Astrocyte (in vitro differentiated cells and primary cell): ENCODE data around the gene PTPRD. TPM values are rescaled to one million over a fixed set of nuclear protein-coding genes. Genes with fewer than 3 reads are reported as not detected.

Experiments
- DNase-seq: peaks from one replicate; pipeline ENCODE4 v3.0.0-alpha.2; 2010; ENCODE audit warnings: low read depth
- FAIRE-seq: peaks from 2 replicates; lab custom pipeline; 2011; peaks lifted over from hg19 to GRCh38; lab: Jason Lieb, UNC
- H2AFZ ChIP-seq: 2 replicates; pipeline ENCODE4 v1.6.0; 2012; ENCODE audit warnings: low read depth, low read length, inconsistent platforms
- H3K27ac ChIP-seq: 2 replicates; pipeline ENCODE4 v1.5.1; 2011; ENCODE audit warnings: low read depth, low read length, inconsistent platforms
- H3K27me3 ChIP-seq: 2 replicates; pipeline ENCODE4 v1.6.0; 2011; ENCODE audit warnings: low read length, inconsistent platforms; ENCODE audit not compliant: insufficient read depth
- H3K36me3 ChIP-seq: 2 replicates; pipeline ENCODE4 v1.5.1; 2011; ENCODE audit warnings: low read length, inconsistent platforms; ENCODE audit not compliant: insufficient read depth
- H3K4me1 ChIP-seq: 2 replicates; pipeline ENCODE4 v1.5.1; 2011; ENCODE audit warnings: low read length, inconsistent platforms; ENCODE audit not compliant: insufficient read depth
- H3K4me2 ChIP-seq: 2 replicates; pipeline ENCODE4 v1.6.0; 2012; ENCODE audit warnings: low read length, inconsistent platforms
- H3K4me3 ChIP-seq: 2 replicates; pipeline ENCODE4 v1.5.1; 2011; ENCODE audit warnings: low read depth, mild to moderate bottlenecking, low read length, inconsistent platforms; ENCODE audit not compliant: insufficient read depth
- H3K79me2 ChIP-seq: 2 replicates; pipeline ENCODE4 v1.6.0; 2012; ENCODE audit warnings: mild to moderate bottlenecking, low read length, inconsistent platforms; ENCODE audit not compliant: insufficient read depth
- H3K9ac ChIP-seq: 2 replicates; pipeline ENCODE4 v1.6.0; 2012; ENCODE audit warnings: mild to moderate bottlenecking, low read length, inconsistent platforms
- H3K9me3 ChIP-seq: 2 replicates; pipeline ENCODE4 v1.5.1; 2012; ENCODE audit warnings: low read depth, mild to moderate bottlenecking, low read length, inconsistent platforms; ENCODE audit not compliant: insufficient read depth
- H4K20me1 ChIP-seq: 2 replicates; pipeline ENCODE4 v1.6.0; 2012; ENCODE audit warnings: low read length, inconsistent platforms; ENCODE audit not compliant: insufficient read depth
- H3K27ac Mint-ChIP-seq: one replicate; pipeline ENCODE4 v1.8.0; 2021; ENCODE audit warnings: mild to moderate bottlenecking, mixed read lengths; ENCODE audit not compliant: unreplicated experiment
- H3K27me3 Mint-ChIP-seq: one replicate; pipeline ENCODE4 v1.8.0; 2021; ENCODE audit warnings: low read depth, mixed read lengths; ENCODE audit not compliant: unreplicated experiment
- H3K36me3 Mint-ChIP-seq: one replicate; pipeline ENCODE4 v1.8.0; 2021; ENCODE audit warnings: low read depth, mixed read lengths; ENCODE audit not compliant: unreplicated experiment
- H3K4me1 Mint-ChIP-seq: one replicate; pipeline ENCODE4 v1.8.0; 2021; ENCODE audit warnings: low read depth, mixed read lengths; ENCODE audit not compliant: unreplicated experiment
- H3K4me3 Mint-ChIP-seq: one replicate; pipeline ENCODE4 v1.8.0; 2021; ENCODE audit warnings: mild to moderate bottlenecking, moderate library complexity, mixed read lengths; ENCODE audit not compliant: unreplicated experiment
- H3K9me3 Mint-ChIP-seq: one replicate; pipeline ENCODE4 v1.8.0; 2021; ENCODE audit warnings: mild to moderate bottlenecking, mixed read lengths; ENCODE audit not compliant: unreplicated experiment
- EZH2 ChIP-seq: IDR thresholded peaks from 2 replicates; pipeline ENCODE4 v1.6.1; 2012; ENCODE audit warnings: mild to moderate bottlenecking, low read length, inconsistent platforms; ENCODE audit not compliant: insufficient read depth
- total RNA-seq: library from RNA; stranded (reverse); gene quantifications from 2 replicates; pipeline ENCODE4 v1.2.1, GENCODE V29; 2021
- TF ChIP-seq, protein P1 (sequence below): IDR thresholded peaks from 2 replicates; pipeline ENCODE4 v1.5.1; 2011; ENCODE audit warnings: low read depth, mild to moderate bottlenecking, inconsistent platforms, low read length, moderate library complexity; ENCODE audit not compliant: insufficient read depth

Gene PTPRD
- total RNA-seq, 1 donor from 2014 or later, result 88.1 TPM

DNA sequence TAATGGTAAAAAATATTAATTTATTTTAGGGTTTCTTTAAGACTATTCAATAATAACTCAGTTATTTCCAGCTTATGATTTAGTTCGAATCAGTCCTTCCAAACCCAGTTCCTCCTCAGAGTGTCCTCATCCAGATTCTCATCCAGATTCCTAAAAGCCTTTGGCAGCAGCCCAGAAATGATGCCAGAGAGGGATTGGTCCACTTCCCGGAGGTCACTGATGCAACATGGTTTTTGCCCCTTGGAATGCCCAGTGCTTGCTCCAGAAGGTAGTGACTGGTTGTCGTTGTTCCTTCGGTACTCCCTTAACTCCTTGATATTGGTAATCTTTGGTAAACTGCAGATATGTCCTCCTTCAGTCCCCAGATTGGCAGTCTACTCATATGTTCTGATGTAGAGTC, 2320.1 kb downstream of the PTPRD start:
- H4K20me1 ChIP-seq, result no peaks in the 10 kb centered on the region
- no peaks in the 10 kb centered on the region for H3K36me3 ChIP-seq
- H3K27ac Mint-ChIP-seq, result no peak overlapping the region
- H3K4me2 ChIP-seq, result no peak overlapping the region
- TF ChIP-seq, protein P1, sequence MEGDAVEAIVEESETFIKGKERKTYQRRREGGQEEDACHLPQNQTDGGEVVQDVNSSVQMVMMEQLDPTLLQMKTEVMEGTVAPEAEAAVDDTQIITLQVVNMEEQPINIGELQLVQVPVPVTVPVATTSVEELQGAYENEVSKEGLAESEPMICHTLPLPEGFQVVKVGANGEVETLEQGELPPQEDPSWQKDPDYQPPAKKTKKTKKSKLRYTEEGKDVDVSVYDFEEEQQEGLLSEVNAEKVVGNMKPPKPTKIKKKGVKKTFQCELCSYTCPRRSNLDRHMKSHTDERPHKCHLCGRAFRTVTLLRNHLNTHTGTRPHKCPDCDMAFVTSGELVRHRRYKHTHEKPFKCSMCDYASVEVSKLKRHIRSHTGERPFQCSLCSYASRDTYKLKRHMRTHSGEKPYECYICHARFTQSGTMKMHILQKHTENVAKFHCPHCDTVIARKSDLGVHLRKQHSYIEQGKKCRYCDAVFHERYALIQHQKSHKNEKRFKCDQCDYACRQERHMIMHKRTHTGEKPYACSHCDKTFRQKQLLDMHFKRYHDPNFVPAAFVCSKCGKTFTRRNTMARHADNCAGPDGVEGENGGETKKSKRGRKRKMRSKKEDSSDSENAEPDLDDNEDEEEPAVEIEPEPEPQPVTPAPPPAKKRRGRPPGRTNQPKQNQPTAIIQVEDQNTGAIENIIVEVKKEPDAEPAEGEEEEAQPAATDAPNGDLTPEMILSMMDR, result no peak
- no peak for TF ChIP-seq EZH2
- H3K27ac ChIP-seq, result no peak overlapping the region
- H3K27me3 Mint-ChIP-seq, result no peaks in the 10 kb centered on the region
- H3K4me1 ChIP-seq, result no peaks in the 10 kb centered on the region
- H3K79me2 ChIP-seq, result no peaks in the 10 kb centered on the region
- H3K9me3 Mint-ChIP-seq, result peaks cover 3% of the 10 kb centered on the region
- FAIRE-seq, result no peak
- H3K9me3 ChIP-seq, result no peaks in the 10 kb centered on the region
- H3K4me3 ChIP-seq, result no peak overlapping the region
- no peak overlapping the region for H2AFZ ChIP-seq
- no peaks in the 10 kb centered on the region for H3K36me3 Mint-ChIP-seq
- no peaks in the 10 kb centered on the region for H3K4me1 Mint-ChIP-seq
- no peak overlapping the region for H3K4me3 Mint-ChIP-seq
- DNase-seq, result no peak
- no peak overlapping the region for H3K9ac ChIP-seq
- H3K27me3 ChIP-seq, result no peaks in the 10 kb centered on the region

DNA sequence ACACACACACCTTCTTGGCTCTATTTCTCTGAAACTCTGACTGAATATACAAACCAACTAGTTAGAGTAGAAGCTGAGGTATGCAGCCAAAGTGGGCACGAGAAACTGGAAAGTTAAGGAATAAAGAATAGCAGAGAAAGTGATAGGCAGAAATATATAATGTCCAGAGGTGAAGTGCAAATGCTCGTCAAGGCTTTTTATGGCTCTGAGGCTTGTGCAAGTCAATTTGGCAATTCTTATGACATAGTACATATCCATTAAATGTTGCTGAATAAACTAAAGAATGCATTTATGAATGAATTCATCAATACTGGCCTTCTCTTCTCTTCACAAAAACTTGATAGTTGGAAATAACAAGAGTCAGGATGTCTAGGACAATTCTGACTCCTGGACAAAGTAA, 2323.1 kb downstream of the PTPRD start:
- peaks cover 3% of the 10 kb centered on the region for H3K9me3 Mint-ChIP-seq
- no peaks in the 10 kb centered on the region for H3K79me2 ChIP-seq
- no peak overlapping the region for H3K9ac ChIP-seq
- H3K4me1 Mint-ChIP-seq, result no peaks in the 10 kb centered on the region
- no peak overlapping the region for H3K4me3 Mint-ChIP-seq
- no peaks in the 10 kb centered on the region for H3K27me3 ChIP-seq
- no peak overlapping the region for H3K27ac Mint-ChIP-seq
- no peak overlapping the region for H3K4me3 ChIP-seq
- H3K36me3 Mint-ChIP-seq, result no peaks in the 10 kb centered on the region
- no peak overlapping the region for H2AFZ ChIP-seq
- no peak overlapping the region for H3K27ac ChIP-seq
- H3K9me3 ChIP-seq, result no peaks in the 10 kb centered on the region
- FAIRE-seq, result no peak
- no peaks in the 10 kb centered on the region for H4K20me1 ChIP-seq
- H3K36me3 ChIP-seq, result no peaks in the 10 kb centered on the region
- no peak for DNase-seq
- no peaks in the 10 kb centered on the region for H3K4me1 ChIP-seq
- TF ChIP-seq, protein P1, result no peak
- TF ChIP-seq EZH2, result no peak
- H3K27me3 Mint-ChIP-seq, result no peaks in the 10 kb centered on the region
- no peak overlapping the region for H3K4me2 ChIP-seq

DNA sequence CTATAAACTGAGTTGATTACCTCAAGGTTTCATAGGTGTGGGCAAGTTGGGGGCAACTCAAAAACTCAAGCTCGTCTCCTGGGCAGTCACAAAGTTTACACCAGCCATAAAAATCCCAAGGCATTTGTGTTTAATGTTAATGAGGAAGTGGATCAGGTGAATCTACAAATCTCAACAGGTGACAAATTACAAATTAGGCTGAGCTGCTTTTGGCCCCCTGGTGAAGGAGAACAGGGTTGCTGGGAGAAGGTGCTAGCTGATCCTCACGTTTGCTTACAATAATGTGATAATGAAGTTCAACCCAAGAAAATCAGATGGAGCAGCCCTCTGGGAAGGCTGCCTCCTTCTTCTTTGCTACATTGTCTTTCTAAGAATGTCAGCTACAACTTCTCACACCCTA, 2324.8 kb downstream of the PTPRD start:
- Mint-ChIP-seq H3K27me3 (no peaks in the 10 kb centered on the region), H3K36me3 (no peaks in the 10 kb centered on the region), H3K9me3 (peaks cover 3% of the 10 kb centered on the region), H3K4me3 (no peak overlapping the region), H3K27ac (no peak overlapping the region), H3K4me1 (no peaks in the 10 kb centered on the region)
- H3K79me2 ChIP-seq, result no peaks in the 10 kb centered on the region
- H3K27ac ChIP-seq, result no peak overlapping the region
- TF ChIP-seq EZH2, result no peak
- TF ChIP-seq, protein P1, result no peak
- no peaks in the 10 kb centered on the region for H3K27me3 ChIP-seq
- H3K36me3 ChIP-seq, result no peaks in the 10 kb centered on the region
- H3K4me2 ChIP-seq, result no peak overlapping the region
- H4K20me1 ChIP-seq, result no peaks in the 10 kb centered on the region
- no peak for FAIRE-seq
- no peaks in the 10 kb centered on the region for H3K4me1 ChIP-seq
- no peak overlapping the region for H3K9ac ChIP-seq
- H2AFZ ChIP-seq, result no peak overlapping the region
- no peak overlapping the region for H3K4me3 ChIP-seq
- DNase-seq, result no peak
- no peaks in the 10 kb centered on the region for H3K9me3 ChIP-seq
